ENCODE measurements around the gene CAMK4. TPM values are rescaled to one million over a fixed set of nuclear protein-coding genes. Genes with fewer than 3 reads are reported as not detected.

Gene CAMK4
- total RNA-seq, 1 experiment from 2014 or later: 23.3 TPM

DNA sequence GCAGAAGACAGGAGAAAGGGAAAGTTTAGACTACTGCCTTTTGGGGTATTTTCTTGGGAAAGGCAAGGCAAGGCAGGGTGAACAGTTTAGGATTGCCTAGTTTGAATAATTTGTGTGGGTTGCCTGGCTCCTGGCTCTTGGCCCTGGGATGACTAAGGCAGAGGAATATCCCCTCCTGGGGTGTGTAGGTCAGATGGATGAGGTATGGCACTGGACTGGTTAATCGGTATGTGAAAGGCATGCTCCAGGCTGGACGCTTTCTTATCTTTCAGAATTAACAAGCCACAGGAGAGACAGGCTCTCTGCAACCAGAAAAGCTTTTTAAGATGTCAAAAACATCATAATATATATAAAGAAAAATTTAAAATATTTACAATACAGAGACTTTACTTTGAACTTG lies 229.6 kb downstream of the CAMK4 start:
- no TSS peak for BruUV-seq (replicated peaks)
- TF ChIP-seq, protein P1, sequence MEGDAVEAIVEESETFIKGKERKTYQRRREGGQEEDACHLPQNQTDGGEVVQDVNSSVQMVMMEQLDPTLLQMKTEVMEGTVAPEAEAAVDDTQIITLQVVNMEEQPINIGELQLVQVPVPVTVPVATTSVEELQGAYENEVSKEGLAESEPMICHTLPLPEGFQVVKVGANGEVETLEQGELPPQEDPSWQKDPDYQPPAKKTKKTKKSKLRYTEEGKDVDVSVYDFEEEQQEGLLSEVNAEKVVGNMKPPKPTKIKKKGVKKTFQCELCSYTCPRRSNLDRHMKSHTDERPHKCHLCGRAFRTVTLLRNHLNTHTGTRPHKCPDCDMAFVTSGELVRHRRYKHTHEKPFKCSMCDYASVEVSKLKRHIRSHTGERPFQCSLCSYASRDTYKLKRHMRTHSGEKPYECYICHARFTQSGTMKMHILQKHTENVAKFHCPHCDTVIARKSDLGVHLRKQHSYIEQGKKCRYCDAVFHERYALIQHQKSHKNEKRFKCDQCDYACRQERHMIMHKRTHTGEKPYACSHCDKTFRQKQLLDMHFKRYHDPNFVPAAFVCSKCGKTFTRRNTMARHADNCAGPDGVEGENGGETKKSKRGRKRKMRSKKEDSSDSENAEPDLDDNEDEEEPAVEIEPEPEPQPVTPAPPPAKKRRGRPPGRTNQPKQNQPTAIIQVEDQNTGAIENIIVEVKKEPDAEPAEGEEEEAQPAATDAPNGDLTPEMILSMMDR (IDR thresholded peaks at IDR 0.05; ENCODE audit: unreplicated experiment): no peak
- Mint-ChIP-seq H3K36me3 (ENCODE audit: insufficient read depth, unreplicated experiment) (no peaks in the 10 kb centered on the region), H3K27ac (ENCODE audit: unreplicated experiment) (no peak overlapping the region), H3K4me1 (ENCODE audit: low read depth, unreplicated experiment) (no peaks in the 10 kb centered on the region), H3K27me3 (ENCODE audit: unreplicated experiment) (no peaks in the 10 kb centered on the region), H3K9me3 (ENCODE audit: low read depth, unreplicated experiment) (no peaks in the 10 kb centered on the region), H3K4me3 (ENCODE audit: low read depth, unreplicated experiment) (no peak overlapping the region)
- CTCF ChIA-PET: no interaction called here
- no peak for DNase-seq
- intact Hi-C loops (cut with micrococcal nuclease; ENCODE audit: unreplicated experiment): no loop called here

DNA sequence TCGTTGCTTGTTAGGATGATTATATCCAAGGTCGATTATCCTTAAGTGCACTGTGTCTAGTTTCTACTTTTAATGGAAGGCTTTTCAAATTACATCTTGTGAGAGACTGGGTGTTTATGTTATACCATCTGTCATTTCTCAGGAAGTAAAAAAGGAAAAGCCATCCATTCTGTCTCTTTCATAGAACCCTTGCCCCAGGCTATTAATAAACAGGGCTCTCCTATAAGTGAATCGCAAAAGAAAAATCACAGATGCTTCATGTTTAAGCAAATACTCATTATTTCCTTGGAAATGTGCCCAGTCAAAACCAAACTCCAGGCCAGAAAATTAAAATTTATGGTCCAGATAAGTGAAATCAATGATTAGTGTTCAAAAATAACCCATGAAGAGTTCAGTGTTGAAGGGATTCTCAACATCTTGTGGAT lies 230.0 kb downstream of the CAMK4 start:
- TF ChIP-seq, protein P1 (IDR thresholded peaks at IDR 0.05; ENCODE audit: unreplicated experiment): no peak
- BruUV-seq (replicated peaks): no TSS peak
- Mint-ChIP-seq H3K36me3 (ENCODE audit: insufficient read depth, unreplicated experiment) (no peaks in the 10 kb centered on the region), H3K4me3 (ENCODE audit: low read depth, unreplicated experiment) (no peak overlapping the region), H3K4me1 (ENCODE audit: low read depth, unreplicated experiment) (no peaks in the 10 kb centered on the region), H3K27me3 (ENCODE audit: unreplicated experiment) (no peaks in the 10 kb centered on the region), H3K9me3 (ENCODE audit: low read depth, unreplicated experiment) (no peaks in the 10 kb centered on the region), H3K27ac (ENCODE audit: unreplicated experiment) (no peak overlapping the region)
- CTCF ChIA-PET: interaction anchor here (0.6 kb wide), 2 partner anchors 360 to 622 kb away, joined by 3 read pairs; no protein-coding TSS in a partner anchor
- DNase-seq: no peak
- intact Hi-C loops (cut with micrococcal nuclease; ENCODE audit: unreplicated experiment): no loop called here

DNA sequence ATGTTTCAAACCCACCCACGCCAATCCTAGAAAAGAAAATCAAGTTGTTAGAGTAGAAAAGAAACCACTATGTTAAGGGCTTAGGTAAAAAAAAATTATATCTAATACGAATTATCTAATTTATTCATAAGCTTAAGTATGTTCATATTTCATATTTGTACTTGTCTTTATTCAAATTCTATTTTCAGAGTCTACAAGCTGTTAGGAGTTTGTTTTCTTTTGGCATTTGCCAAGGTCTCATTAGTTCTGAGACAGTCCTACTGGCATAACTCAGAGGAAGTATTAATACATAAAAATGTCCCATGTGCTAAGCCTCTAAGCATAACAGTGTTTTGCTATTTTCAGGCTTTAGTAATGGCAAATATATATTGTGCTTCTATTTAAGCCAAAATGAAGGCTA lies 230.6 kb downstream of the CAMK4 start:
- DNase-seq: no peak
- Mint-ChIP-seq H3K27ac (ENCODE audit: unreplicated experiment) (no peak overlapping the region), H3K4me1 (ENCODE audit: low read depth, unreplicated experiment) (no peaks in the 10 kb centered on the region), H3K36me3 (ENCODE audit: insufficient read depth, unreplicated experiment) (no peaks in the 10 kb centered on the region), H3K4me3 (ENCODE audit: low read depth, unreplicated experiment) (no peak overlapping the region), H3K9me3 (ENCODE audit: low read depth, unreplicated experiment) (no peaks in the 10 kb centered on the region), H3K27me3 (ENCODE audit: unreplicated experiment) (no peaks in the 10 kb centered on the region)
- intact Hi-C loops (cut with micrococcal nuclease; ENCODE audit: unreplicated experiment): no loop called here
- CTCF ChIA-PET: interaction anchor here (0.6 kb wide), 2 partner anchors 361 to 623 kb away, joined by 3 read pairs; no protein-coding TSS in a partner anchor
- no TSS peak for BruUV-seq (replicated peaks)
- TF ChIP-seq, protein P1 (IDR thresholded peaks at IDR 0.05; ENCODE audit: unreplicated experiment): no peak

GRCh38 chr5:111461255-111461671 lies 237.1 kb downstream of the CAMK4 start:
- Mint-ChIP-seq H3K27ac (ENCODE audit: unreplicated experiment) (no peak overlapping the region), H3K4me3 (ENCODE audit: low read depth, unreplicated experiment) (no peak overlapping the region), H3K27me3 (ENCODE audit: unreplicated experiment) (no peaks in the 10 kb centered on the region), H3K4me1 (ENCODE audit: low read depth, unreplicated experiment) (no peaks in the 10 kb centered on the region), H3K36me3 (ENCODE audit: insufficient read depth, unreplicated experiment) (no peaks in the 10 kb centered on the region), H3K9me3 (ENCODE audit: low read depth, unreplicated experiment) (peaks cover 5% of the 10 kb centered on the region)
- intact Hi-C loops (cut with micrococcal nuclease; ENCODE audit: unreplicated experiment): no loop called here
- CTCF ChIA-PET: no interaction called here
- no peak for DNase-seq
- BruUV-seq (replicated peaks): no TSS peak
- TF ChIP-seq, protein P1 (IDR thresholded peaks at IDR 0.05; ENCODE audit: unreplicated experiment): no peak
